GM10248 (cell line): ENCODE data around the gene EIF1AX.

Experiments used
- CTCF ChIA-PET: fragments of 300-600 bp; sonication (Branson Sonifier 250); formaldehyde crosslinking; extraction: SDS; loops from one replicate; lab custom pipeline; 2021; ENCODE audit warnings: antibody characterized with exemption; lab: Yijun Ruan, JAX
- POLR2A ChIA-PET: fragments of 350-650 bp; sonication (Branson Sonifier 250); formaldehyde crosslinking; extraction: SDS; loops from one replicate; lab custom pipeline; 2020; ENCODE audit warnings: antibody characterized with exemption; lab: Yijun Ruan, JAX
- DNase-seq: peaks from one replicate; pipeline ENCODE4 v3.0.0; 2012; ENCODE audit errors: extremely low spot score
- CTCF ChIP-seq: IDR thresholded peaks from 2 replicates; pipeline ENCODE4 v1.5.1; 2012; ENCODE audit warnings: mild to moderate bottlenecking, low read depth; ENCODE audit errors: extremely low read depth, missing control alignments, control extremely low read depth

The EIF1AX gene

GRCh38 chrX:20089845-20090244, 51.8 kb downstream of the EIF1AX start:
- TF ChIP-seq CTCF = no peak
- POLR2A ChIA-PET = no interaction called here
- CTCF ChIA-PET = interaction anchor here (1.0 kb wide), 1 partner anchor 10 kb away, joined by 3 read pairs; no protein-coding TSS in a partner anchor
- DNase-seq = no peak

- no peak for TF ChIP-seq CTCF
- DNase-seq = no peak
- CTCF ChIA-PET = interaction anchor here (1.5 kb wide), 1 partner anchor 12 kb away, joined by 5 read pairs; no protein-coding TSS in a partner anchor
- POLR2A ChIA-PET = no interaction called here
Observed at GRCh38 chrX:20080277-20080676, 61.4 kb downstream of the EIF1AX start.
